ENCODE results near the gene AFF1.

DNA sequence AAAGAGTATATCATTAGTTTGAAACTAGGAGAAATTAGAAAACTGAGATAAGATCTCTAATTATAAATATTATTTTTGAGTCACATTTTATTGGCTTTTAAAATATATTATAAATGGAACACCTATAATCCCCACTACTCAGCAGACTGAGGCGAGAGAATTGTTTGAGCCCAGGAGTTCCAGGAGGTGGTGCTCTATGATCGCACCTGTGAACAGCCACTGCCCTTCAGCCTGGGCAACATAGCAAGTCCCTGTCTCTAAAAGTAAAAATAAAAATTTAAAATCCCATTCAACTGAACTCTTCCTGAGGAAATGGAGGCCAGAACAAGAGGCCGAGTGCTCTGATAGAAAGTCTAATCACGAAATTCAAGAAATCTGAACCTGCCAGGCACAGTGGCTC, 36.2 kb upstream of the AFF1 start:
- TF ChIP-seq, protein P1, sequence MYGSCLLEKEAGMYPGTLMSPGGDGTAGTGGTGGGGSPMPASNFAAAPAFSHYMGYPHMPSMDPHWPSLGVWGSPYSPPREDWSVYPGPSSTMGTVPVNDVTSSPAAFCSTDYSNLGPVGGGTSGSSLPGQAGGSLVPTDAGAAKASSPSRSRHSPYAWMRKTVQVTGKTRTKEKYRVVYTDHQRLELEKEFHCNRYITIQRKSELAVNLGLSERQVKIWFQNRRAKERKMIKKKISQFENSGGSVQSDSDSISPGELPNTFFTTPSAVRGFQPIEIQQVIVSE (CRISPR knock-in tag; IDR thresholded peaks at IDR 0.05; ENCODE audit: borderline replicate concordance): no peak
- TF ChIP-seq NR3C1 (CRISPR knock-in tag; conservative IDR thresholded peaks at IDR 0.05; ENCODE audit: low read depth) (no peak), SMAD3 (CRISPR knock-in tag; IDR thresholded peaks at IDR 0.05; ENCODE audit: borderline replicate concordance) (no peak), NFYB (CRISPR knock-in tag; conservative IDR thresholded peaks at IDR 0.05; ENCODE audit: low read depth) (no peak)
- TF ChIP-seq, protein P2, sequence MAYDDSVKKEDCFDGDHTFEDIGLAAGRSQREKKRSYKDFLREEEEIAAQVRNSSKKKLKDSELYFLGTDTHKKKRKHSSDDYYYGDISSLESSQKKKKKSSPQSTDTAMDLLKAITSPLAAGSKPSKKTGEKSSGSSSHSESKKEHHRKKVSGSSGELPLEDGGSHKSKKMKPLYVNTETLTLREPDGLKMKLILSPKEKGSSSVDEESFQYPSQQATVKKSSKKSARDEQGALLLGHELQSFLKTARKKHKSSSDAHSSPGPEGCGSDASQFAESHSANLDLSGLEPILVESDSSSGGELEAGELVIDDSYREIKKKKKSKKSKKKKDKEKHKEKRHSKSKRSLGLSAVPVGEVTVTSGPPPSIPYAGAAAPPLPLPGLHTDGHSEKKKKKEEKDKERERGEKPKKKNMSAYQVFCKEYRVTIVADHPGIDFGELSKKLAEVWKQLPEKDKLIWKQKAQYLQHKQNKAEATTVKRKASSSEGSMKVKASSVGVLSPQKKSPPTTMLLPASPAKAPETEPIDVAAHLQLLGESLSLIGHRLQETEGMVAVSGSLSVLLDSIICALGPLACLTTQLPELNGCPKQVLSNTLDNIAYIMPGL (CRISPR knock-in tag; IDR thresholded peaks at IDR 0.05): no peak
- TF ChIP-seq, protein P3, sequence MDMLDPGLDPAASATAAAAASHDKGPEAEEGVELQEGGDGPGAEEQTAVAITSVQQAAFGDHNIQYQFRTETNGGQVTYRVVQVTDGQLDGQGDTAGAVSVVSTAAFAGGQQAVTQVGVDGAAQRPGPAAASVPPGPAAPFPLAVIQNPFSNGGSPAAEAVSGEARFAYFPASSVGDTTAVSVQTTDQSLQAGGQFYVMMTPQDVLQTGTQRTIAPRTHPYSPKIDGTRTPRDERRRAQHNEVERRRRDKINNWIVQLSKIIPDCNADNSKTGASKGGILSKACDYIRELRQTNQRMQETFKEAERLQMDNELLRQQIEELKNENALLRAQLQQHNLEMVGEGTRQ (CRISPR knock-in tag; IDR thresholded peaks at IDR 0.05): no peak

Data from WTC11 (cell line).